ENCODE data around the gene GPC5.

The GPC5 gene

GRCh38 chr13:91639330-91639729 is 240.9 kb downstream of the GPC5 start:
- no peaks in the 10 kb centered on the region for H3K36me3 ChIP-seq (ENCODE audit: control insufficient read depth, low read depth, low read length)
- H3K9me3 ChIP-seq (ENCODE audit: control insufficient read depth, low read depth, low read length) = no peaks in the 10 kb centered on the region
- no peaks in the 10 kb centered on the region for H3K27me3 ChIP-seq (ENCODE audit: control insufficient read depth, insufficient read depth, low read length)
- H3K4me1 ChIP-seq (ENCODE audit: control insufficient read depth, low read depth, low read length) = no peaks in the 10 kb centered on the region
- no peak overlapping the region for H3K9ac ChIP-seq (ENCODE audit: low read length)
- no peak overlapping the region for H3K4me3 ChIP-seq (ENCODE audit: low read length)
- no peak overlapping the region for H3K27ac ChIP-seq (ENCODE audit: low read length)

- Histone ChIP-seq H3K27ac (ENCODE audit: low read length) (no peak overlapping the region), H3K9ac (ENCODE audit: low read length) (no peak overlapping the region), H3K4me1 (ENCODE audit: control insufficient read depth, low read depth, low read length) (peaks cover 10% of the 10 kb centered on the region), H3K4me3 (ENCODE audit: low read length) (no peak overlapping the region), H3K27me3 (ENCODE audit: control insufficient read depth, insufficient read depth, low read length) (no peaks in the 10 kb centered on the region), H3K9me3 (ENCODE audit: control insufficient read depth, low read depth, low read length) (no peaks in the 10 kb centered on the region), H3K36me3 (ENCODE audit: control insufficient read depth, low read depth, low read length) (no peaks in the 10 kb centered on the region)
Observed at GRCh38 chr13:91643394-91643793, 245.0 kb downstream of the GPC5 start.

GRCh38 chr13:91644806-91645205 is 246.4 kb downstream of the GPC5 start:
- H3K9me3 ChIP-seq (ENCODE audit: control insufficient read depth, low read depth, low read length) = no peaks in the 10 kb centered on the region
- H3K27ac ChIP-seq (ENCODE audit: low read length) = no peak overlapping the region
- H3K9ac ChIP-seq (ENCODE audit: low read length) = no peak overlapping the region
- H3K36me3 ChIP-seq (ENCODE audit: control insufficient read depth, low read depth, low read length) = no peaks in the 10 kb centered on the region
- H3K27me3 ChIP-seq (ENCODE audit: control insufficient read depth, insufficient read depth, low read length) = no peaks in the 10 kb centered on the region
- peaks cover 10% of the 10 kb centered on the region for H3K4me1 ChIP-seq (ENCODE audit: control insufficient read depth, low read depth, low read length)
- no peak overlapping the region for H3K4me3 ChIP-seq (ENCODE audit: low read length)

GRCh38 chr13:91647361-91647990 is 249.1 kb downstream of the GPC5 start:
- H3K27me3 ChIP-seq (ENCODE audit: control insufficient read depth, insufficient read depth, low read length) = no peaks in the 10 kb centered on the region
- H3K4me1 ChIP-seq (ENCODE audit: control insufficient read depth, low read depth, low read length) = peaks cover 12% of the 10 kb centered on the region
- no peak overlapping the region for H3K9ac ChIP-seq (ENCODE audit: low read length)
- no peaks in the 10 kb centered on the region for H3K9me3 ChIP-seq (ENCODE audit: control insufficient read depth, low read depth, low read length)
- H3K4me3 ChIP-seq (ENCODE audit: low read length) = no peak overlapping the region
- H3K27ac ChIP-seq (ENCODE audit: low read length) = no peak overlapping the region
- no peaks in the 10 kb centered on the region for H3K36me3 ChIP-seq (ENCODE audit: control insufficient read depth, low read depth, low read length)

GRCh38 chr13:91648012-91648411 is 249.6 kb downstream of the GPC5 start:
- Histone ChIP-seq H3K4me1 (ENCODE audit: control insufficient read depth, low read depth, low read length) (peaks cover 17% of the 10 kb centered on the region), H3K4me3 (ENCODE audit: low read length) (no peak overlapping the region), H3K27ac (ENCODE audit: low read length) (no peak overlapping the region), H3K9ac (ENCODE audit: low read length) (no peak overlapping the region), H3K9me3 (ENCODE audit: control insufficient read depth, low read depth, low read length) (no peaks in the 10 kb centered on the region), H3K36me3 (ENCODE audit: control insufficient read depth, low read depth, low read length) (no peaks in the 10 kb centered on the region), H3K27me3 (ENCODE audit: control insufficient read depth, insufficient read depth, low read length) (no peaks in the 10 kb centered on the region)

- Histone ChIP-seq H3K4me1 (ENCODE audit: control insufficient read depth, low read depth, low read length) (peaks cover 28% of the 10 kb centered on the region), H3K4me3 (ENCODE audit: low read length) (no peak overlapping the region)
Observed at GRCh38 chr13:91649456-91649855, 251.0 kb downstream of the GPC5 start.

GRCh38 chr13:91652404-91653301 is 254.2 kb downstream of the GPC5 start:
- peaks cover 18% of the 10 kb centered on the region for H3K4me1 ChIP-seq (ENCODE audit: control insufficient read depth, low read depth, low read length)
- no peaks in the 10 kb centered on the region for H3K27me3 ChIP-seq (ENCODE audit: control insufficient read depth, insufficient read depth, low read length)
- H3K36me3 ChIP-seq (ENCODE audit: control insufficient read depth, low read depth, low read length) = no peaks in the 10 kb centered on the region
- no peak overlapping the region for H3K27ac ChIP-seq (ENCODE audit: low read length)
- no peak overlapping the region for H3K9ac ChIP-seq (ENCODE audit: low read length)
- no peak overlapping the region for H3K4me3 ChIP-seq (ENCODE audit: low read length)
- no peaks in the 10 kb centered on the region for H3K9me3 ChIP-seq (ENCODE audit: control insufficient read depth, low read depth, low read length)

More at GRCh38 chr13:91649456-91649855, 251.0 kb downstream of the GPC5 start:
- H3K27me3 ChIP-seq (ENCODE audit: control insufficient read depth, insufficient read depth, low read length) = no peaks in the 10 kb centered on the region
- no peaks in the 10 kb centered on the region for H3K36me3 ChIP-seq (ENCODE audit: control insufficient read depth, low read depth, low read length)
- H3K9me3 ChIP-seq (ENCODE audit: control insufficient read depth, low read depth, low read length) = no peaks in the 10 kb centered on the region
- H3K27ac ChIP-seq (ENCODE audit: low read length) = no peak overlapping the region
- H3K9ac ChIP-seq (ENCODE audit: low read length) = no peak overlapping the region

- Histone ChIP-seq H3K4me1 (ENCODE audit: control insufficient read depth, low read depth, low read length) (peaks cover 18% of the 10 kb centered on the region), H3K9ac (ENCODE audit: low read length) (no peak overlapping the region), H3K9me3 (ENCODE audit: control insufficient read depth, low read depth, low read length) (no peaks in the 10 kb centered on the region), H3K4me3 (ENCODE audit: low read length) (no peak overlapping the region), H3K36me3 (ENCODE audit: control insufficient read depth, low read depth, low read length) (no peaks in the 10 kb centered on the region), H3K27me3 (ENCODE audit: control insufficient read depth, insufficient read depth, low read length) (no peaks in the 10 kb centered on the region), H3K27ac (ENCODE audit: low read length) (no peak overlapping the region)
Observed at GRCh38 chr13:91655731-91656130, 257.3 kb downstream of the GPC5 start.

GRCh38 chr13:91657283-91657682 is 258.9 kb downstream of the GPC5 start:
- H3K27ac ChIP-seq (ENCODE audit: low read length) = no peak overlapping the region

GRCh38 chr13:91659256-91660075 is 261.0 kb downstream of the GPC5 start:
- Histone ChIP-seq H3K4me1 (ENCODE audit: control insufficient read depth, low read depth, low read length) (no peaks in the 10 kb centered on the region), H3K27ac (ENCODE audit: low read length) (no peak overlapping the region), H3K36me3 (ENCODE audit: control insufficient read depth, low read depth, low read length) (no peaks in the 10 kb centered on the region), H3K27me3 (ENCODE audit: control insufficient read depth, insufficient read depth, low read length) (no peaks in the 10 kb centered on the region), H3K9ac (ENCODE audit: low read length) (no peak overlapping the region), H3K4me3 (ENCODE audit: low read length) (no peak overlapping the region), H3K9me3 (ENCODE audit: control insufficient read depth, low read depth, low read length) (no peaks in the 10 kb centered on the region)

More at GRCh38 chr13:91657283-91657682, 258.9 kb downstream of the GPC5 start:
- H3K9me3 ChIP-seq (ENCODE audit: control insufficient read depth, low read depth, low read length) = no peaks in the 10 kb centered on the region
- no peak overlapping the region for H3K4me3 ChIP-seq (ENCODE audit: low read length)
- no peaks in the 10 kb centered on the region for H3K27me3 ChIP-seq (ENCODE audit: control insufficient read depth, insufficient read depth, low read length)
- no peak overlapping the region for H3K9ac ChIP-seq (ENCODE audit: low read length)
- no peaks in the 10 kb centered on the region for H3K36me3 ChIP-seq (ENCODE audit: control insufficient read depth, low read depth, low read length)
- H3K4me1 ChIP-seq (ENCODE audit: control insufficient read depth, low read depth, low read length) = peaks cover 18% of the 10 kb centered on the region

- H3K27me3 ChIP-seq (ENCODE audit: control insufficient read depth, insufficient read depth, low read length) = no peaks in the 10 kb centered on the region
- H3K4me3 ChIP-seq (ENCODE audit: low read length) = no peak overlapping the region
- H3K9ac ChIP-seq (ENCODE audit: low read length) = no peak overlapping the region
- no peaks in the 10 kb centered on the region for H3K4me1 ChIP-seq (ENCODE audit: control insufficient read depth, low read depth, low read length)
- H3K36me3 ChIP-seq (ENCODE audit: control insufficient read depth, low read depth, low read length) = no peaks in the 10 kb centered on the region
- H3K27ac ChIP-seq (ENCODE audit: low read length) = no peak overlapping the region
- H3K9me3 ChIP-seq (ENCODE audit: control insufficient read depth, low read depth, low read length) = no peaks in the 10 kb centered on the region
Observed at GRCh38 chr13:91660076-91660415, 261.6 kb downstream of the GPC5 start.

All from iPS-18a (cell line).